NCI-H1105 (cell line): ENCODE data around the gene MCM5.
"Not testable (repeated sequence)": the region's sequence is repeated elsewhere in the genome, so short reads cannot be mapped to it uniquely, and the experiment has no call there.

Experiments
- DNase-seq: peaks from one replicate; lab custom pipeline; 2025; lab: John Stamatoyannopoulos, UW

The MCM5 gene

GRCh38 chr22:35452351-35452781 is 52.4 kb downstream of the MCM5 start:
- DNase-seq, result no peak

- DNase-seq, result no peak
Measured at GRCh38 chr22:35452810-35453743, 53.1 kb downstream of the MCM5 start.

GRCh38 chr22:35454416-35455054 is 54.6 kb downstream of the MCM5 start:
- DNase-seq, result no peak

- DNase-seq, result no peak
Measured at GRCh38 chr22:35455529-35455928, 55.6 kb downstream of the MCM5 start.

- no peak for DNase-seq
Measured at GRCh38 chr22:35456757-35457156, 56.8 kb downstream of the MCM5 start.

GRCh38 chr22:35457729-35458546 is 58.0 kb downstream of the MCM5 start:
- no peak for DNase-seq

- no peak for DNase-seq
Measured at GRCh38 chr22:35458547-35459422, 58.8 kb downstream of the MCM5 start.

GRCh38 chr22:35459423-35459894 is 59.5 kb downstream of the MCM5 start:
- no peak for DNase-seq

- not testable (repeated sequence) for DNase-seq
Measured at GRCh38 chr22:35459976-35460375, 60.0 kb downstream of the MCM5 start.

- no peak for DNase-seq
Measured at GRCh38 chr22:35460688-35461087, 60.7 kb downstream of the MCM5 start.

GRCh38 chr22:35462498-35463230 is 62.7 kb downstream of the MCM5 start:
- no peak for DNase-seq

- DNase-seq, result no peak
Measured at GRCh38 chr22:35463231-35463933, 63.4 kb downstream of the MCM5 start.

- DNase-seq, result no peak
Measured at GRCh38 chr22:35464399-35464798, 64.5 kb downstream of the MCM5 start.

GRCh38 chr22:35465109-35465701 is 65.3 kb downstream of the MCM5 start:
- DNase-seq, result no peak

- DNase-seq, result no peak
Measured at GRCh38 chr22:35467681-35468434, 67.9 kb downstream of the MCM5 start.

GRCh38 chr22:35470903-35471321 is 71.0 kb downstream of the MCM5 start:
- DNase-seq, result no peak

- DNase-seq, result not testable (repeated sequence)
Measured at GRCh38 chr22:35471566-35471965, 71.6 kb downstream of the MCM5 start.

- DNase-seq, result no peak
Measured at GRCh38 chr22:35472488-35472887, 72.5 kb downstream of the MCM5 start.

GRCh38 chr22:35473971-35474370 is 74.0 kb downstream of the MCM5 start:
- DNase-seq, result no peak
